Astrocyte (in vitro differentiated cells and primary cell): Measurements from ENCODE around the gene SUGP2. TPM values are rescaled to one million over a fixed set of nuclear protein-coding genes. Genes with fewer than 3 reads are reported as not detected.

Source experiments
- DNase-seq: peaks from one replicate; pipeline ENCODE4 v3.0.0-alpha.2; 2010; ENCODE audit warnings: low read depth
- FAIRE-seq: peaks from 2 replicates; lab custom pipeline; 2011; peaks lifted over from hg19 to GRCh38; lab: Jason Lieb, UNC
- H2AFZ ChIP-seq: 2 replicates; pipeline ENCODE4 v1.6.0; 2012; ENCODE audit warnings: low read depth, low read length, inconsistent platforms
- H3K27ac ChIP-seq: 2 replicates; pipeline ENCODE4 v1.5.1; 2011; ENCODE audit warnings: low read depth, low read length, inconsistent platforms
- H3K27me3 ChIP-seq: 2 replicates; pipeline ENCODE4 v1.6.0; 2011; ENCODE audit warnings: low read length, inconsistent platforms; ENCODE audit not compliant: insufficient read depth
- H3K36me3 ChIP-seq: 2 replicates; pipeline ENCODE4 v1.5.1; 2011; ENCODE audit warnings: low read length, inconsistent platforms; ENCODE audit not compliant: insufficient read depth
- H3K4me1 ChIP-seq: 2 replicates; pipeline ENCODE4 v1.5.1; 2011; ENCODE audit warnings: low read length, inconsistent platforms; ENCODE audit not compliant: insufficient read depth
- H3K4me2 ChIP-seq: 2 replicates; pipeline ENCODE4 v1.6.0; 2012; ENCODE audit warnings: low read length, inconsistent platforms
- H3K4me3 ChIP-seq: 2 replicates; pipeline ENCODE4 v1.5.1; 2011; ENCODE audit warnings: low read depth, mild to moderate bottlenecking, low read length, inconsistent platforms; ENCODE audit not compliant: insufficient read depth
- H3K79me2 ChIP-seq: 2 replicates; pipeline ENCODE4 v1.6.0; 2012; ENCODE audit warnings: mild to moderate bottlenecking, low read length, inconsistent platforms; ENCODE audit not compliant: insufficient read depth
- H3K9ac ChIP-seq: 2 replicates; pipeline ENCODE4 v1.6.0; 2012; ENCODE audit warnings: mild to moderate bottlenecking, low read length, inconsistent platforms
- H3K9me3 ChIP-seq: 2 replicates; pipeline ENCODE4 v1.5.1; 2012; ENCODE audit warnings: low read depth, mild to moderate bottlenecking, low read length, inconsistent platforms; ENCODE audit not compliant: insufficient read depth
- H4K20me1 ChIP-seq: 2 replicates; pipeline ENCODE4 v1.6.0; 2012; ENCODE audit warnings: low read length, inconsistent platforms; ENCODE audit not compliant: insufficient read depth
- H3K27ac Mint-ChIP-seq: one replicate; pipeline ENCODE4 v1.8.0; 2021; ENCODE audit warnings: mild to moderate bottlenecking, mixed read lengths; ENCODE audit not compliant: unreplicated experiment
- H3K27me3 Mint-ChIP-seq: one replicate; pipeline ENCODE4 v1.8.0; 2021; ENCODE audit warnings: low read depth, mixed read lengths; ENCODE audit not compliant: unreplicated experiment
- H3K36me3 Mint-ChIP-seq: one replicate; pipeline ENCODE4 v1.8.0; 2021; ENCODE audit warnings: low read depth, mixed read lengths; ENCODE audit not compliant: unreplicated experiment
- H3K4me1 Mint-ChIP-seq: one replicate; pipeline ENCODE4 v1.8.0; 2021; ENCODE audit warnings: low read depth, mixed read lengths; ENCODE audit not compliant: unreplicated experiment
- H3K4me3 Mint-ChIP-seq: one replicate; pipeline ENCODE4 v1.8.0; 2021; ENCODE audit warnings: mild to moderate bottlenecking, moderate library complexity, mixed read lengths; ENCODE audit not compliant: unreplicated experiment
- H3K9me3 Mint-ChIP-seq: one replicate; pipeline ENCODE4 v1.8.0; 2021; ENCODE audit warnings: mild to moderate bottlenecking, mixed read lengths; ENCODE audit not compliant: unreplicated experiment
- EZH2 ChIP-seq: IDR thresholded peaks from 2 replicates; pipeline ENCODE4 v1.6.1; 2012; ENCODE audit warnings: mild to moderate bottlenecking, low read length, inconsistent platforms; ENCODE audit not compliant: insufficient read depth
- total RNA-seq: library from RNA; stranded (reverse); gene quantifications from 2 replicates; pipeline ENCODE4 v1.2.1, GENCODE V29; 2021
- TF ChIP-seq, protein P1 (sequence below): IDR thresholded peaks from 2 replicates; pipeline ENCODE4 v1.5.1; 2011; ENCODE audit warnings: low read depth, mild to moderate bottlenecking, inconsistent platforms, low read length, moderate library complexity; ENCODE audit not compliant: insufficient read depth

Gene SUGP2
- total RNA-seq, 1 donor from 2014 or later, result 77.6 TPM

DNA sequence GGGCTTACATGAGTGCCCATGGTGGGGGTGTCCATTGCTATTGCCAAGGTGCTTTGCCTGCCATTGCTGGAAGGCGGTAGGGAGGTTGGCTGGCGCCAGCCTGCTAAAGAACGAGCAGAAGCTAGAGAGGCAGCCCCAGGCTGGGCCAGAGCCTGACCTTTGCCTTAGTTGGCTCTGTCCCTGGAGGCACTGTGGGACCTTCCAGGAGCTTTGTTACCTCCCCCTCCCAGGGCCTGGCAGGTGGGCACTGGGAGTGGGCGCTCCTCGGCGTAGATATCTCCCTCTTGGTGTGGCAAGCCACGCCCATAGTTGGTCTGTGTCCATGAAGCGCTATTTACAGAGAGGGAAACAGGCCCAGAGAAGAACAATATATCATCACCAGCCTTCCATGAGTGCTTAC is 28.2 kb upstream of the SUGP2 start:
- Histone ChIP-seq H3K9ac (no peak overlapping the region), H2AFZ (no peak overlapping the region), H3K4me2 (no peak overlapping the region), H4K20me1 (peaks cover 6% of the 10 kb centered on the region), H3K9me3 (no peaks in the 10 kb centered on the region), H3K79me2 (no peaks in the 10 kb centered on the region), H3K27ac (no peak overlapping the region), H3K27me3 (no peaks in the 10 kb centered on the region), H3K4me3 (no peak overlapping the region), H3K4me1 (peaks cover 22% of the 10 kb centered on the region), H3K36me3 (no peaks in the 10 kb centered on the region)
- Mint-ChIP-seq H3K4me1 (peaks cover 14% of the 10 kb centered on the region), H3K4me3 (no peak overlapping the region), H3K9me3 (no peaks in the 10 kb centered on the region), H3K27me3 (no peaks in the 10 kb centered on the region), H3K27ac (peak overlapping the region; percentile 41), H3K36me3 (peaks cover 16% of the 10 kb centered on the region)
- TF ChIP-seq, protein P1, sequence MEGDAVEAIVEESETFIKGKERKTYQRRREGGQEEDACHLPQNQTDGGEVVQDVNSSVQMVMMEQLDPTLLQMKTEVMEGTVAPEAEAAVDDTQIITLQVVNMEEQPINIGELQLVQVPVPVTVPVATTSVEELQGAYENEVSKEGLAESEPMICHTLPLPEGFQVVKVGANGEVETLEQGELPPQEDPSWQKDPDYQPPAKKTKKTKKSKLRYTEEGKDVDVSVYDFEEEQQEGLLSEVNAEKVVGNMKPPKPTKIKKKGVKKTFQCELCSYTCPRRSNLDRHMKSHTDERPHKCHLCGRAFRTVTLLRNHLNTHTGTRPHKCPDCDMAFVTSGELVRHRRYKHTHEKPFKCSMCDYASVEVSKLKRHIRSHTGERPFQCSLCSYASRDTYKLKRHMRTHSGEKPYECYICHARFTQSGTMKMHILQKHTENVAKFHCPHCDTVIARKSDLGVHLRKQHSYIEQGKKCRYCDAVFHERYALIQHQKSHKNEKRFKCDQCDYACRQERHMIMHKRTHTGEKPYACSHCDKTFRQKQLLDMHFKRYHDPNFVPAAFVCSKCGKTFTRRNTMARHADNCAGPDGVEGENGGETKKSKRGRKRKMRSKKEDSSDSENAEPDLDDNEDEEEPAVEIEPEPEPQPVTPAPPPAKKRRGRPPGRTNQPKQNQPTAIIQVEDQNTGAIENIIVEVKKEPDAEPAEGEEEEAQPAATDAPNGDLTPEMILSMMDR, result no peak
- no peak for TF ChIP-seq EZH2
- DNase-seq, result no peak
- FAIRE-seq, result no peak

GRCh38 chr19:19059837-19060611 is 26.7 kb upstream of the SUGP2 start:
- Histone ChIP-seq H3K4me2 (no peak overlapping the region), H3K4me3 (no peak overlapping the region), H3K27ac (no peak overlapping the region), H3K27me3 (no peaks in the 10 kb centered on the region), H3K4me1 (peaks cover 20% of the 10 kb centered on the region), H2AFZ (no peak overlapping the region), H4K20me1 (peaks cover 6% of the 10 kb centered on the region), H3K9me3 (no peaks in the 10 kb centered on the region), H3K79me2 (no peaks in the 10 kb centered on the region), H3K9ac (no peak overlapping the region), H3K36me3 (peaks cover 4% of the 10 kb centered on the region)
- no peak for TF ChIP-seq EZH2
- TF ChIP-seq, protein P1, result no peak
- Mint-ChIP-seq H3K27me3 (no peaks in the 10 kb centered on the region), H3K36me3 (peaks cover 16% of the 10 kb centered on the region), H3K4me1 (peaks cover 14% of the 10 kb centered on the region), H3K4me3 (no peak overlapping the region), H3K27ac (no peak overlapping the region), H3K9me3 (no peaks in the 10 kb centered on the region)
- FAIRE-seq, result no peak
- no peak for DNase-seq
